Measurements from ENCODE around the gene RAPGEF2.

The RAPGEF2 gene

DNA sequence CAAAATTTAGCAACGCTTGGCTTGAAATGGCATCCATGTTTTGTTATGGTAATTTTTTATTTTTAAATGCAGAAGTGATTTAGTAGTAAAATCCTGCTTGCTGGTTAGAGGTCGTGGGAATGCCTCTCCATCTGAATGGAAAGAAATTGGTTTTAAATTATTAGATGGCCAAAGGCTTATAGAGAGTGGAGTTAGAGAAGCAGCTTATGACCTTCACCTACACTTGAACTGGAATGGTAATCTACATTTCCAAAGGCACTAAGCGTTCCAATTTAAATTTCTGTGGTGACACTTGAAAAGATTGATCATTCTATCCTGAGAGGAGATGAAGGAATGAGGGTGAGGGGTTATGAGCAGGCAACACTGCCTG is 280.7 kb downstream of the RAPGEF2 start:
- POLR2A ChIA-PET = no interaction called here
- CTCF ChIA-PET = no interaction called here
- Histone ChIP-seq H3K27ac (ENCODE audit: extremely low read depth, low read depth, low read length) (no peak overlapping the region), H3K4me1 (ENCODE audit: control insufficient read depth, insufficient read depth, low read length) (no peaks in the 10 kb centered on the region), H3K36me3 (ENCODE audit: control insufficient read depth in 2 of 2, insufficient read depth in 1 of 2, low read length in 2 of 2) (no peaks in the 10 kb centered on the region), H3K4me3 (ENCODE audit: low read depth, low read length) (no peak overlapping the region), H3K9me3 (ENCODE audit: control insufficient read depth, insufficient read depth, low read depth, low read length) (no peaks in the 10 kb centered on the region)
- TF ChIP-seq ZNF140 (tag by site-specific recombination; IDR thresholded peaks at IDR 0.05) = no peak
- no peak for TF ChIP-seq SETDB1 (IDR thresholded peaks at IDR 0.05; ENCODE audit: insufficient read length, low read length)
- no peak for TF ChIP-seq ZNF433 (tag by site-specific recombination; IDR thresholded peaks at IDR 0.05; ENCODE audit: low read depth)
- no peak for TF ChIP-seq ZNF366 (tag by site-specific recombination; conservative IDR thresholded peaks at IDR 0.05)
- TF ChIP-seq HOXC10 (CRISPR knock-in tag; IDR thresholded peaks at IDR 0.05) = no peak
- TF ChIP-seq ZNF747 (tag by site-specific recombination; IDR thresholded peaks at IDR 0.05) = no peak
- no peak for TF ChIP-seq ZNF354C (tag by site-specific recombination; IDR thresholded peaks at IDR 0.05; ENCODE audit: borderline replicate concordance, low read depth)
- TF ChIP-seq ZNF654 (tag by site-specific recombination; IDR thresholded peaks at IDR 0.05; ENCODE audit: low read depth) = no peak
- no peak for TF ChIP-seq ZNF362 (tag by site-specific recombination; IDR thresholded peaks at IDR 0.05)
- no peak for TF ChIP-seq BCL11B (tag by site-specific recombination; IDR thresholded peaks at IDR 0.05; ENCODE audit: low read depth)
- no peak for TF ChIP-seq GFI1B (tag by site-specific recombination; IDR thresholded peaks at IDR 0.05)
- no peak for TF ChIP-seq ZNF169 (tag by site-specific recombination; IDR thresholded peaks at IDR 0.05)
- TF ChIP-seq, protein P1, sequence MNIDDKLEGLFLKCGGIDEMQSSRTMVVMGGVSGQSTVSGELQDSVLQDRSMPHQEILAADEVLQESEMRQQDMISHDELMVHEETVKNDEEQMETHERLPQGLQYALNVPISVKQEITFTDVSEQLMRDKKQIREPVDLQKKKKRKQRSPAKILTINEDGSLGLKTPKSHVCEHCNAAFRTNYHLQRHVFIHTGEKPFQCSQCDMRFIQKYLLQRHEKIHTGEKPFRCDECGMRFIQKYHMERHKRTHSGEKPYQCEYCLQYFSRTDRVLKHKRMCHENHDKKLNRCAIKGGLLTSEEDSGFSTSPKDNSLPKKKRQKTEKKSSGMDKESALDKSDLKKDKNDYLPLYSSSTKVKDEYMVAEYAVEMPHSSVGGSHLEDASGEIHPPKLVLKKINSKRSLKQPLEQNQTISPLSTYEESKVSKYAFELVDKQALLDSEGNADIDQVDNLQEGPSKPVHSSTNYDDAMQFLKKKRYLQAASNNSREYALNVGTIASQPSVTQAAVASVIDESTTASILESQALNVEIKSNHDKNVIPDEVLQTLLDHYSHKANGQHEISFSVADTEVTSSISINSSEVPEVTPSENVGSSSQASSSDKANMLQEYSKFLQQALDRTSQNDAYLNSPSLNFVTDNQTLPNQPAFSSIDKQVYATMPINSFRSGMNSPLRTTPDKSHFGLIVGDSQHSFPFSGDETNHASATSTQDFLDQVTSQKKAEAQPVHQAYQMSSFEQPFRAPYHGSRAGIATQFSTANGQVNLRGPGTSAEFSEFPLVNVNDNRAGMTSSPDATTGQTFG (tag by site-specific recombination; IDR thresholded peaks at IDR 0.05; ENCODE audit: borderline replicate concordance) = no peak

- Histone ChIP-seq H3K4me3 (ENCODE audit: low read depth, low read length) (no peak overlapping the region), H3K27ac (ENCODE audit: extremely low read depth, low read depth, low read length) (no peak overlapping the region), H3K36me3 (ENCODE audit: control insufficient read depth in 2 of 2, insufficient read depth in 1 of 2, low read length in 2 of 2) (no peaks in the 10 kb centered on the region), H3K4me1 (ENCODE audit: control insufficient read depth, insufficient read depth, low read length) (no peaks in the 10 kb centered on the region), H3K9me3 (ENCODE audit: control insufficient read depth, insufficient read depth, low read depth, low read length) (no peaks in the 10 kb centered on the region)
- ChIA-PET POLR2A (no interaction called here), CTCF (interaction anchor here (1.0 kb wide), 2 partner anchors 181 to 533 kb away, joined by 4 read pairs; no protein-coding TSS in a partner anchor)
- TF ChIP-seq ZNF112 (tag by site-specific recombination; IDR thresholded peaks at IDR 0.05) (no peak), ZNF239 (tag by site-specific recombination; IDR thresholded peaks at IDR 0.05) (no peak), ZNF830 (tag by site-specific recombination; IDR thresholded peaks at IDR 0.05; ENCODE audit: low read depth) (no peak), GLIS2 (tag by site-specific recombination; IDR thresholded peaks at IDR 0.05) (no peak), ZNF426 (tag by site-specific recombination; IDR thresholded peaks at IDR 0.05) (no peak), SCRT1 (tag by site-specific recombination; IDR thresholded peaks at IDR 0.05; ENCODE audit: borderline replicate concordance) (no peak), GLI2 (tag by site-specific recombination; IDR thresholded peaks at IDR 0.05; ENCODE audit: borderline replicate concordance, low read depth) (no peak), ZNF677 (tag by site-specific recombination; IDR thresholded peaks at IDR 0.05) (no peak), ZNF473 (tag by site-specific recombination; IDR thresholded peaks at IDR 0.05) (no peak), ZEB2 (tag by site-specific recombination; IDR thresholded peaks at IDR 0.05) (no peak), KLF8 (tag by site-specific recombination; IDR thresholded peaks at IDR 0.05) (no peak)
- TF ChIP-seq, protein P2, sequence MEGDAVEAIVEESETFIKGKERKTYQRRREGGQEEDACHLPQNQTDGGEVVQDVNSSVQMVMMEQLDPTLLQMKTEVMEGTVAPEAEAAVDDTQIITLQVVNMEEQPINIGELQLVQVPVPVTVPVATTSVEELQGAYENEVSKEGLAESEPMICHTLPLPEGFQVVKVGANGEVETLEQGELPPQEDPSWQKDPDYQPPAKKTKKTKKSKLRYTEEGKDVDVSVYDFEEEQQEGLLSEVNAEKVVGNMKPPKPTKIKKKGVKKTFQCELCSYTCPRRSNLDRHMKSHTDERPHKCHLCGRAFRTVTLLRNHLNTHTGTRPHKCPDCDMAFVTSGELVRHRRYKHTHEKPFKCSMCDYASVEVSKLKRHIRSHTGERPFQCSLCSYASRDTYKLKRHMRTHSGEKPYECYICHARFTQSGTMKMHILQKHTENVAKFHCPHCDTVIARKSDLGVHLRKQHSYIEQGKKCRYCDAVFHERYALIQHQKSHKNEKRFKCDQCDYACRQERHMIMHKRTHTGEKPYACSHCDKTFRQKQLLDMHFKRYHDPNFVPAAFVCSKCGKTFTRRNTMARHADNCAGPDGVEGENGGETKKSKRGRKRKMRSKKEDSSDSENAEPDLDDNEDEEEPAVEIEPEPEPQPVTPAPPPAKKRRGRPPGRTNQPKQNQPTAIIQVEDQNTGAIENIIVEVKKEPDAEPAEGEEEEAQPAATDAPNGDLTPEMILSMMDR (tag by site-specific recombination; IDR thresholded peaks at IDR 0.05) = no peak
- TF ChIP-seq, protein P3, sequence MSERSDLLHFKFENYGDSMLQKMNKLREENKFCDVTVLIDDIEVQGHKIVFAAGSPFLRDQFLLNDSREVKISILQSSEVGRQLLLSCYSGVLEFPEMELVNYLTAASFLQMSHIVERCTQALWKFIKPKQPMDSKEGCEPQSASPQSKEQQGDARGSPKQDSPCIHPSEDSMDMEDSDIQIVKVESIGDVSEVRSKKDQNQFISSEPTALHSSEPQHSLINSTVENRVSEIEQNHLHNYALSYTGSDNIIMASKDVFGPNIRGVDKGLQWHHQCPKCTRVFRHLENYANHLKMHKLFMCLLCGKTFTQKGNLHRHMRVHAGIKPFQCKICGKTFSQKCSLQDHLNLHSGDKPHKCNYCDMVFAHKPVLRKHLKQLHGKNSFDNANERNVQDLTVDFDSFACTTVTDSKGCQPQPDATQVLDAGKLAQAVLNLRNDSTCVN (tag by site-specific recombination; optimal IDR thresholded peaks at IDR 0.05) = no peak
- TF ChIP-seq, protein P4, sequence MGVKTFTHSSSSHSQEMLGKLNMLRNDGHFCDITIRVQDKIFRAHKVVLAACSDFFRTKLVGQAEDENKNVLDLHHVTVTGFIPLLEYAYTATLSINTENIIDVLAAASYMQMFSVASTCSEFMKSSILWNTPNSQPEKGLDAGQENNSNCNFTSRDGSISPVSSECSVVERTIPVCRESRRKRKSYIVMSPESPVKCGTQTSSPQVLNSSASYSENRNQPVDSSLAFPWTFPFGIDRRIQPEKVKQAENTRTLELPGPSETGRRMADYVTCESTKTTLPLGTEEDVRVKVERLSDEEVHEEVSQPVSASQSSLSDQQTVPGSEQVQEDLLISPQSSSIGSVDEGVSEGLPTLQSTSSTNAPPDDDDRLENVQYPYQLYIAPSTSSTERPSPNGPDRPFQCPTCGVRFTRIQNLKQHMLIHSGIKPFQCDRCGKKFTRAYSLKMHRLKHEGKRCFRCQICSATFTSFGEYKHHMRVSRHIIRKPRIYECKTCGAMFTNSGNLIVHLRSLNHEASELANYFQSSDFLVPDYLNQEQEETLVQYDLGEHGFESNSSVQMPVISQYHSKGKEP (tag by site-specific recombination; IDR thresholded peaks at IDR 0.05) = no peak
- TF ChIP-seq, protein P5, sequence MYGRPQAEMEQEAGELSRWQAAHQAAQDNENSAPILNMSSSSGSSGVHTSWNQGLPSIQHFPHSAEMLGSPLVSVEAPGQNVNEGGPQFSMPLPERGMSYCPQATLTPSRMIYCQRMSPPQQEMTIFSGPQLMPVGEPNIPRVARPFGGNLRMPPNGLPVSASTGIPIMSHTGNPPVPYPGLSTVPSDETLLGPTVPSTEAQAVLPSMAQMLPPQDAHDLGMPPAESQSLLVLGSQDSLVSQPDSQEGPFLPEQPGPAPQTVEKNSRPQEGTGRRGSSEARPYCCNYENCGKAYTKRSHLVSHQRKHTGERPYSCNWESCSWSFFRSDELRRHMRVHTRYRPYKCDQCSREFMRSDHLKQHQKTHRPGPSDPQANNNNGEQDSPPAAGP (tag by site-specific recombination; IDR thresholded peaks at IDR 0.05) = no peak
Observed at GRCh38 chr4:159384017-159384416, 281.1 kb downstream of the RAPGEF2 start.

All from HEK293 (cell line).